ENCODE measurements around the gene NIFK. TPM values are rescaled to one million over a fixed set of nuclear protein-coding genes. Genes with fewer than 3 reads are reported as not detected.
"Not testable (repeated sequence)": the region's sequence is repeated elsewhere in the genome, so short reads cannot be mapped to it uniquely, and the experiment has no call there.

Gene NIFK
- total and polyA plus RNA-seq, 7 donors = 19.9 to 51.2 (median 27.5) TPM

DNA sequence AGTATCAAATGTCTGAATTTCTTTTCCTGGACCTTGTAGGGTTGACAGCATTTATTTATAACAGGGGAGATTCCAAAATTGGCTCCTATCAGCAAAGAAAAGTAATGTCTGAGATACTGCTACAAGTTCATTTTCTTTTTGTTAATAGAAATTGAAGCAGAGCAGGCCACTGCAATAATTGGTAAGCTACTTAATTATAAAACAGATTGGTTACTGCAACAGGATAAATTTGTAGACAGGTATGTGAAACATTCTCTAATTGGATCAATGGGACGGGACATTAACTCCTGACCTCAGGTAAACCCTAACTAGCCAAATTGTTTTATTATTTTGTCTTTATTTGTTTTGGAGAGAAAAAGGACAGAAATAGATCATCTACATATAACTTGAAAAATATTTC is 20.5 kb downstream of the NIFK start:
- Histone ChIP-seq H3K36me3 (no peaks in the 10 kb centered on the region), H3K9me3 (no peaks in the 10 kb centered on the region), H3K4me1 (no peaks in the 10 kb centered on the region), H3K27ac (no peak overlapping the region), H3K4me3 (no peak overlapping the region), H3K27me3 (no peaks in the 10 kb centered on the region)
- DNase-seq = no peak
- TF ChIP-seq POLR2A (IDR thresholded peaks at IDR 0.05) = no peak
- no peak for TF ChIP-seq EP300 (IDR thresholded peaks at IDR 0.05)
- TF ChIP-seq POLR2AphosphoS5 (IDR thresholded peaks at IDR 0.05) = no peak
- TF ChIP-seq, protein P1, sequence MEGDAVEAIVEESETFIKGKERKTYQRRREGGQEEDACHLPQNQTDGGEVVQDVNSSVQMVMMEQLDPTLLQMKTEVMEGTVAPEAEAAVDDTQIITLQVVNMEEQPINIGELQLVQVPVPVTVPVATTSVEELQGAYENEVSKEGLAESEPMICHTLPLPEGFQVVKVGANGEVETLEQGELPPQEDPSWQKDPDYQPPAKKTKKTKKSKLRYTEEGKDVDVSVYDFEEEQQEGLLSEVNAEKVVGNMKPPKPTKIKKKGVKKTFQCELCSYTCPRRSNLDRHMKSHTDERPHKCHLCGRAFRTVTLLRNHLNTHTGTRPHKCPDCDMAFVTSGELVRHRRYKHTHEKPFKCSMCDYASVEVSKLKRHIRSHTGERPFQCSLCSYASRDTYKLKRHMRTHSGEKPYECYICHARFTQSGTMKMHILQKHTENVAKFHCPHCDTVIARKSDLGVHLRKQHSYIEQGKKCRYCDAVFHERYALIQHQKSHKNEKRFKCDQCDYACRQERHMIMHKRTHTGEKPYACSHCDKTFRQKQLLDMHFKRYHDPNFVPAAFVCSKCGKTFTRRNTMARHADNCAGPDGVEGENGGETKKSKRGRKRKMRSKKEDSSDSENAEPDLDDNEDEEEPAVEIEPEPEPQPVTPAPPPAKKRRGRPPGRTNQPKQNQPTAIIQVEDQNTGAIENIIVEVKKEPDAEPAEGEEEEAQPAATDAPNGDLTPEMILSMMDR (IDR thresholded peaks at IDR 0.05) = no peak
- intact Hi-C loops (cut with DNase I) = no loop called here
- 42 to 75% methylated on average over 1 of the region's 1 CpG for WGBS, 2 donors

- H3K4me3 ChIP-seq; H3K4me1 ChIP-seq; H3K9me3 ChIP-seq; H3K36me3 ChIP-seq; H3K27me3 ChIP-seq; intact Hi-C loops (cut with DNase I); H3K27ac ChIP-seq: not testable (repeated sequence)
- 82 to 89% methylated on average over 3 of the region's 3 CpGs for WGBS, 2 donors
- DNase-seq = peak; percentile 2
Measured at GRCh38 chr2:121711481-121711880, 25.2 kb downstream of the NIFK start.

GRCh38 chr2:121710470-121711170 is 26.1 kb downstream of the NIFK start:
- WGBS, 2 donors = 87 to 89% methylated on average over 7 of the region's 7 CpGs
- Histone ChIP-seq H3K27ac (no peak overlapping the region), H3K4me3 (no peak overlapping the region), H3K4me1 (no peaks in the 10 kb centered on the region), H3K36me3 (no peaks in the 10 kb centered on the region), H3K27me3 (no peaks in the 10 kb centered on the region), H3K9me3 (no peaks in the 10 kb centered on the region)
- peak; percentile 46 for DNase-seq
- intact Hi-C loops (cut with DNase I) = no loop called here
- TF ChIP-seq POLR2AphosphoS5 (IDR thresholded peaks at IDR 0.05) = no peak
- no peak for TF ChIP-seq POLR2A (IDR thresholded peaks at IDR 0.05)
- TF ChIP-seq, protein P1 (IDR thresholded peaks at IDR 0.05) = no peak

- WGBS, 2 donors = 81 to 85% methylated on average over 11 of the region's 11 CpGs
- DNase-seq = no peak
- no peak overlapping the region for H3K27ac ChIP-seq
- H3K36me3 ChIP-seq = no peaks in the 10 kb centered on the region
- intact Hi-C loops (cut with DNase I) = no loop called here
- no peaks in the 10 kb centered on the region for H3K4me1 ChIP-seq
- no peaks in the 10 kb centered on the region for H3K9me3 ChIP-seq
- H3K27me3 ChIP-seq = no peaks in the 10 kb centered on the region
- TF ChIP-seq, protein P1 (IDR thresholded peaks at IDR 0.05) = no peak
- TF ChIP-seq EP300 (IDR thresholded peaks at IDR 0.05) (no peak), POLR2AphosphoS5 (IDR thresholded peaks at IDR 0.05) (no peak)
- no peak overlapping the region for H3K4me3 ChIP-seq
Measured at GRCh38 chr2:121709776-121710469, 26.8 kb downstream of the NIFK start.

DNA sequence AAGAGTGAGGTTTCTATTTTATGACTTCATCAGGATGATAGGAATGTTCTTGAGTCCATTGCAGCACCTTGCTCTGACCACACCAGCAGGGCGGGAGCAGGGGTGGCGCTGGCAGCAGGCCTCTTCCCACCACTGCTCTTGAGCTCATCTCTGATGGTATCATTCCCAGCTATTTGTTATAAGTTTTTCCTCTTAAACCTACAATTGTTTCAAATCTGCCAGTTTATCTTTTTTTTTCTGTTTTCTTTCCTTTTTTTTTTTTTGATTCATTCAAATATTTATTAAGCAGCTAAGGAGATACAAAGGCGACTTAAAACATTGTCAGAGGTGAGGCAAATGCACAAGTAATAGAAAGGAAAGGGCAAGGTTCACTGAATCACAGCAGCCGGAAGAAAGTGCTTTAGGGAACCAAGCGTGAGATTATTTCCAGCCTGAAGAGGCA is 28.7 kb downstream of the NIFK start:
- no peaks in the 10 kb centered on the region for H3K36me3 ChIP-seq
- intact Hi-C loops (cut with DNase I) = no loop called here
- H3K9me3 ChIP-seq = no peaks in the 10 kb centered on the region
- no peak overlapping the region for H3K27ac ChIP-seq
- H3K4me3 ChIP-seq = no peak overlapping the region
- DNase-seq = no peak
- no peaks in the 10 kb centered on the region for H3K4me1 ChIP-seq
- H3K27me3 ChIP-seq = no peaks in the 10 kb centered on the region
- TF ChIP-seq EP300 (IDR thresholded peaks at IDR 0.05) (no peak), POLR2A (IDR thresholded peaks at IDR 0.05) (no peak), POLR2AphosphoS5 (IDR thresholded peaks at IDR 0.05) (no peak)
- WGBS, 2 donors = 14 to 62% methylated on average over 5 of the region's 5 CpGs

Measured in sigmoid colon (tissue), 7 donors.